ENCODE results near the gene GPC3. TPM values are rescaled to one million over a fixed set of nuclear protein-coding genes. Genes with fewer than 3 reads are reported as not detected.

GPC3 gene
- total RNA-seq, 1 donor from 2014 or later = 30.4 TPM

GRCh38 chrX:134013092-134013497, 27.7 kb upstream of the GPC3 start:
- Mint-ChIP-seq H3K27me3 (ENCODE audit: low read depth) (no peaks in the 10 kb centered on the region), H3K4me3 (no peak overlapping the region), H3K27ac (ENCODE audit: unreplicated experiment) (no peak overlapping the region), H3K36me3 (ENCODE audit: low read depth) (no peaks in the 10 kb centered on the region), H3K4me1 (peaks cover 1% of the 10 kb centered on the region), H3K9me3 (no peaks in the 10 kb centered on the region)
- no peak for TF ChIP-seq CTCF (conservative IDR thresholded peaks at IDR 0.05)
- no peak for DNase-seq (ENCODE audit: low read depth, low spot score)

DNA sequence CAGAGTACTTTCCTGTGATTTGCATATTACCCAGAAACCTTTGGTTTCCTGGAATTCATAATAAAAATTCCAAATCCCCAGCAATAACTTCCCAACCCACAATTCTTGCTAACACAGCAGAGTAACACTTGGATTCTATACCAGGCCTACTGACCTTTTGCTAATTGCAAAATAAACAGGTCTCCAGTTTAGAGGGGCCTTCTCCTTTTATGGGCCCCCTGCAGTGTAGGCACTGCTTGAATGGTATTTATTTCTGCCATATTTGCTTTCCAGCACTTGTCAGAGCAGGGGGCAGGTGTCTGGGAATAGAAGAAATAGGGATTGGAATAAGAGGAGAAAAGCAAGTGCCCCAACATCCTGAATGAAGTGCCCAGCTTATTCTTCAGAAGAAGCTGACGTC, 25.3 kb upstream of the GPC3 start:
- TF ChIP-seq CTCF (conservative IDR thresholded peaks at IDR 0.05) = no peak
- Mint-ChIP-seq H3K36me3 (ENCODE audit: low read depth) (no peaks in the 10 kb centered on the region), H3K9me3 (no peaks in the 10 kb centered on the region), H3K27me3 (ENCODE audit: low read depth) (no peaks in the 10 kb centered on the region), H3K4me1 (peaks cover 5% of the 10 kb centered on the region), H3K4me3 (no peak overlapping the region), H3K27ac (ENCODE audit: unreplicated experiment) (no peak overlapping the region)
- no peak for DNase-seq (ENCODE audit: low read depth, low spot score)

DNA sequence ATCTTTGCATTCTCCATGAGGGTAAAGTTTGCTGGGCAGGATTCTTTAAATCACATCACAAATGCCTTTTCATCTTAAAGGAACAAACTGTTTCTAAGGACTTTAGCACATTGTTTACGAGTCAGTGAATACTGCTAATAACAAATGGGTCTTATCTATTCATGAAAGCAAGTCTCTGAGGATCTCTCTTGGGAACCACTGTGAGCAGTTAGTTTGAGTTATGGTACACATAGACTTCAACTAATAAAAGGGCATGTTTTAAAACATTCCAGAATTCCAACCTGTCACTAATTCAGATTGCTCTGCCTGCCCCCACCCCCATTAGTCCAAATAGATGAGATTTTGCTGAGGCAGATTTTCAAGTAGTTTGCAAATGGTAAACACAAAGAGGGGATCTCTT, 22.3 kb upstream of the GPC3 start:
- Mint-ChIP-seq H3K4me1 (peaks cover 12% of the 10 kb centered on the region), H3K27ac (ENCODE audit: unreplicated experiment) (no peak overlapping the region), H3K27me3 (ENCODE audit: low read depth) (no peaks in the 10 kb centered on the region), H3K4me3 (no peak overlapping the region), H3K36me3 (ENCODE audit: low read depth) (no peaks in the 10 kb centered on the region), H3K9me3 (no peaks in the 10 kb centered on the region)
- DNase-seq (ENCODE audit: low read depth, low spot score) = no peak
- TF ChIP-seq CTCF (conservative IDR thresholded peaks at IDR 0.05) = no peak

DNA sequence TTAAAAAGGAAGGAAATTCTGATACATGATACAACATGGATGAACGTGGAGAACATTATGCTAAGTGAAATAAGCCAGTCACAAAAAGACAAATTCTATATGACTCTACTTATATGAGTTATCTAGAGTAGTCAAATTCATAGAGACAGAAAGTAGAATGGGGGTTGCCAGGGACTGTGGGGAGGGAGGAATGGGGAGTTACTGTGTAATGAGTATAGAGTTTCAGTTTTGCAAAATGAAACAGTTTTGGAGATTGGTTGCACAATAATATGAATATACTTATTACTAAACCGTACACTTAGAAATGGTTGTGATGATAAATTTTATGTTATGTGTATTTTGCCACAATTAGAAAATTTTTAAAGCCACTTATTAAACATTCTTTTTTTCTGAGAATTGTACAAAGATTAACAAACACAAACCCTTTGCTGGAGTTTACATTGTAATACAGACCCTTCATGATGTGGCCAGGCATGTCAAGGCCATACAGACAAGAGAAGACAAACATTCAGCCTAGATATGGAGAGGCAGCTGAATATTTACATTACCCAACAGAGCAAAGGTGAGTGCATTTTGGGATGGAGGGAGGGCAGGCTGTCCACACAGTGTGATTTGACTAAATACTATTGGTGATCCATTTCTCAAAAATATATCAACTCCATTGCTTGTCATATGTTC, 21.2 kb upstream of the GPC3 start:
- peaks cover 13% of the 10 kb centered on the region for H3K4me1 Mint-ChIP-seq
- H3K4me3 Mint-ChIP-seq = no peak overlapping the region
- no peaks in the 10 kb centered on the region for H3K9me3 Mint-ChIP-seq
- H3K27ac Mint-ChIP-seq (ENCODE audit: unreplicated experiment) = no peak overlapping the region
- no peak for TF ChIP-seq CTCF (conservative IDR thresholded peaks at IDR 0.05)
- no peak for DNase-seq (ENCODE audit: low read depth, low spot score)
- H3K36me3 Mint-ChIP-seq (ENCODE audit: low read depth) = no peaks in the 10 kb centered on the region
- no peaks in the 10 kb centered on the region for H3K27me3 Mint-ChIP-seq (ENCODE audit: low read depth)

GRCh38 chrX:134004084-134004483, 18.7 kb upstream of the GPC3 start:
- Mint-ChIP-seq H3K27ac (ENCODE audit: unreplicated experiment) (no peak overlapping the region), H3K4me3 (no peak overlapping the region), H3K9me3 (no peaks in the 10 kb centered on the region), H3K27me3 (ENCODE audit: low read depth) (no peaks in the 10 kb centered on the region), H3K4me1 (peaks cover 27% of the 10 kb centered on the region), H3K36me3 (ENCODE audit: low read depth) (no peaks in the 10 kb centered on the region)
- no peak for DNase-seq (ENCODE audit: low read depth, low spot score)
- no peak for TF ChIP-seq CTCF (conservative IDR thresholded peaks at IDR 0.05)
